Right lung (tissue), 10 donors: ENCODE measurements around the gene PRKAB1. TPM values are rescaled to one million over a fixed set of nuclear protein-coding genes. Genes with fewer than 3 reads are reported as not detected.
A peak's percentile ranks its signal among the peaks of the same experiment; 100 is the strongest.
"Not testable (repeated sequence)": the region's sequence is repeated elsewhere in the genome, so short reads cannot be mapped to it uniquely, and the experiment has no call there.

Experiments
- DNase-seq, 2 donors: peaks; one replicate each; pipeline ENCODE4 v3.0.0-alpha.2; 2013
- long read RNA-seq, 8 donors: transcript quantifications; one replicate each; lab custom pipeline, GENCODE V29; 2026
- polyA plus RNA-seq, 5 donors: library from polyadenylated mRNA; unstranded; fragments of 120-200 nt; gene quantifications; one replicate each; pipeline versions ENCODE4 v1.2.1 to v1.2.3, GENCODE V29; 2013; ENCODE audit warnings: inconsistent platforms in 1 of 5, low replicate concordance in 1 of 5; ENCODE audit not compliant: insufficient read length in 5 of 5, insufficient read depth in 1 of 5

PRKAB1 gene, protein sequence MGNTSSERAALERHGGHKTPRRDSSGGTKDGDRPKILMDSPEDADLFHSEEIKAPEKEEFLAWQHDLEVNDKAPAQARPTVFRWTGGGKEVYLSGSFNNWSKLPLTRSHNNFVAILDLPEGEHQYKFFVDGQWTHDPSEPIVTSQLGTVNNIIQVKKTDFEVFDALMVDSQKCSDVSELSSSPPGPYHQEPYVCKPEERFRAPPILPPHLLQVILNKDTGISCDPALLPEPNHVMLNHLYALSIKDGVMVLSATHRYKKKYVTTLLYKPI
- polyA plus RNA-seq, result 10 to 100 TPM; 61.8 to 89.8 (median 67.8) TPM
- long read RNA-seq, donor 1, full-length matches to known transcripts, result 62 of 62 reads
- long read RNA-seq, donor 1, partial matches to known transcripts, result 0 of 62 reads
- long read RNA-seq, donor 1, other reads (novel, unspliced or antisense), result 0 of 62 reads
- long read RNA-seq, donor 2, full-length matches to known transcripts, result 20 of 20 reads
- long read RNA-seq, donor 2, partial matches to known transcripts, result 0 of 20 reads
- long read RNA-seq, donor 2, other reads (novel, unspliced or antisense), result 0 of 20 reads
- long read RNA-seq, donor 3, full-length matches to known transcripts, result 59 of 59 reads
- long read RNA-seq, donor 3, partial matches to known transcripts, result 0 of 59 reads
- long read RNA-seq, donor 3, other reads (novel, unspliced or antisense), result 0 of 59 reads
- long read RNA-seq, donor 4, transcript PRKAB1-202 (1 exons, 1,510 nt), result major isoform, 26 of 39 reads
- long read RNA-seq, donor 4, transcript PRKAB1-201 (7 exons, 2,610 nt), result minor isoform, 12 of 39 reads
- long read RNA-seq, donor 4, partial matches to known transcripts, result 0 of 39 reads
- long read RNA-seq, donor 4, other reads (novel, unspliced or antisense), result 0 of 39 reads
- long read RNA-seq, donor 5, full-length matches to known transcripts, result 53 of 53 reads
- long read RNA-seq, donor 5, partial matches to known transcripts, result 0 of 53 reads
- long read RNA-seq, donor 5, other reads (novel, unspliced or antisense), result 0 of 53 reads
- long read RNA-seq, donor 6, transcript PRKAB1-202 (1 exons, 1,510 nt), result major isoform, 33 of 67 reads
- long read RNA-seq, donor 6, transcript PRKAB1-201 (7 exons, 2,610 nt), result major isoform, 33 of 67 reads
- long read RNA-seq, donor 6, partial matches to known transcripts, result 0 of 67 reads
- long read RNA-seq, donor 6, other reads (novel, unspliced or antisense), result 0 of 67 reads
- long read RNA-seq, donor 7, full-length matches to known transcripts, result 35 of 35 reads
- long read RNA-seq, donor 7, partial matches to known transcripts, result 0 of 35 reads
- long read RNA-seq, donor 7, other reads (novel, unspliced or antisense), result 0 of 35 reads
- long read RNA-seq, donor 8, full-length matches to known transcripts, result 26 of 26 reads
- long read RNA-seq, donor 8, partial matches to known transcripts, result 0 of 26 reads
- long read RNA-seq, donor 8, other reads (novel, unspliced or antisense), result 0 of 26 reads

DNA sequence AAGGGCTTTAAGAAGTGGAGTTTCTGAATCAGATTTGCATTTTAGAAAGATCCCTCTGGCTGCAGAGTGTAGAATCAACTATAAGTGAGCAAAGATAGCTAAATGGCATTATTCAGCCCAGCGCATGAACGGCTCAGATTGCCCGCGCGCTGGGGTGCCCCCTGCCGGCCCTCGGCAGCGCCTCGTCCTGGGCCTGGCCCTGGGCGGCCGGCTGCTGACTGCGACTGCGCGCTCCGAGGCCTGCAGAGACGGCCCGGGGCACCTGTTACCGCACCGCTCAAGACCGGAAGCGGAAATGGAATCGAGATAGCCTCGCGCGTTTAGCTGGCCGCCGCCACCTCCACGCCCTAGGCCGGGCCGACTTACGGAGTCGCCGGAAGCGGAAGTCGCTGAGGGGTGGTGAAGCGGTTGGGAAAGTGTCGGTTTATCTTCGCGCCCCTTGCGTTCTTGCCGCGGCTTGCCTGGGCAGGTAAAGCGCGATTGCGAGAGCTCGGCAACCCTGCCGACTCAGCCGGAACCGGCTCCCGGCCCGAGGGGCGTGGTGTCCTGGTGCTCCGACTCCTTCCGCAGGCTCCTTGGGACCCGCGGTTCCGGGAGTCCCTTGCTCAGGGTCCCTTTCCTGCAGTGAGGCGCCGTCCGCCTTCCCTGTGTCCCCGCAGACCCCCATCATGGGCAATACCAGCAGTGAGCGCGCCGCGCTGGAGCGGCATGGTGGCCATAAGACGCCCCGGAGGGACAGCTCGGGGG is at the start of gene PRKAB1:
TSS of gene PRKAB1 (plus strand) at position 557 of the 747 bp plus-strand sequence. CDS start at position 669, 112 bp downstream.
- DNase-seq, result peak; percentile 93

DNA sequence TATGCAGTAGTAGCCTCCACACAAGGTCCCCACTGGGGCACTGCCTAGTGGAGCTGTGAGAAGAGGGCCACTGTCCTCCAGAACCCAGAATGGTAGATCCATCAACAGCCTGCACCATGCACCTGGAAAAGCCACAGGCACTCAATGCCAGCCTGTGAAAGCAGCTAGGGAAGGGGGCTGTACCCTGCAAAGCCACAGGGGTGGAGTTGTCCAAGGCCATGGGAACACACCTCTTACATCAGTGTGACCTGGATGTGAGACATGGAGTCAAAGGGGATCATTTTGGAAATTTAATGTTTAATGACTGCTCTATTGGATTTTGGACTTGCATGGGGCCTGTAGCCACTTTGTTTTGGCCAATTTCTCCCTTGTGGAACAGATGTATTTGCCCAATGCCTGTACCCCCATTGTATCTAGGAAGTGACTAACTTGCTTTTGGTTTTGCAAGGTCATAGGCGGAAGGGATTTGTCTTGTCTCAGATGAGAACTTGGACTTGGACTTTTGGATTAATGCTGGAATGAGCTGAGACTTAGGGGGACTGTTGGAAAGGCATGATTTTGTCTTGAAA is 49.5 kb upstream of the PRKAB1 start:
- DNase-seq, result not testable (repeated sequence)

DNA sequence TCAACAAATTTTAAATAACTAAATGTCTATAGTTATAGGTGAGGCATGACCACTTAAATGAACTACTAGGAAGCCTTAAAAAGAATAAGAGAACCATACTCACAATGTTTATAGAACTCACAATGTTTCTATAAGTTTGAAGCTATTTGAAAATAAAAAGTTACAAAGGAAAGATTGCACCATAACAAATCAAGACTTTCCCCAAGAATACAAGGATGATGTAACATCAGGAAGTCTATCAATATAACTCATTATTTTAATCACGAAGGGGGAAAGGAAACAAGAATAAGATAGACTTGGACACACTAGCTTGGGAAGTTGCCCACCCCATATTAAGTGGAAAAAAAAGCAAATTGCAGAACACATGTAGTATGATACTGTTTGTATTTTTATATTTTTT is 47.4 kb upstream of the PRKAB1 start:
- DNase-seq, result no peak

DNA sequence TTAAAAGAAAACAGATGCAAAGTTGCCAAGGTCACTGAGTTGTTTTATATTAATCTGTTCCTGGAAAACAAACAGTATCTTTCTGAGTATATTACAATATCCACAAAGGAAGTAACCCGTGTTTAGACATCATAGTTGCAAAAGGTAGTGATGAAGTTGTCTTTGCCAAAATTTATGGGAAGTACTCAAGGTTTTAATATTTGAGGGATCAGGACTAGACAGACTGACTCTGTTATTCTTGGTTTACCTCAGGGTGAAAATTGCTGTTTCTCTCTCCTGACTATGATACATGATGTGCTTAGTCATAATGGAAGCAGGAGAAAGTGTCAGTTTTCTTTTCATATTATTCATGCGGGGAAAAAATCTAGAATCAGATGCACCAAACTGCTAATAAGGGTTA is 46.1 kb upstream of the PRKAB1 start:
- DNase-seq, result no peak

DNA sequence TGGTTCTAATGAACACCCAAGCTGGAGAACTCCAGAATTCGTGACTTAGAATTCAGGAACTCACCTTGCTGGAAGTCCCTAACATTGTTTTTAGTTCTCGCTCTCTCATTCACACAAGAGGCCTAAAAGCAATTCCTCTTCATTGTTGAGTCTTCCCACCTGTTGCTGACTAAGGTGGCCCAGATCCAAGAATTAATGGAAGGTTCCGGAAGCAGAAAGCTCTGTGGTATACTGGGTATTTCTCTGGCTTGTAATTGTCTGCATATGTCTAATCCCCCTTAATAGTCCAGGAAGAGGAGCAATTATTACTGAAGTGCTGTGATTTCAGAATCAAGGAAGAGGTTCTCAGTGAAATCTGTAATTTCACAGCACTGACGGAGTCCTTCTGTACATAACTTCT is 43.0 kb upstream of the PRKAB1 start:
- no peak for DNase-seq

DNA sequence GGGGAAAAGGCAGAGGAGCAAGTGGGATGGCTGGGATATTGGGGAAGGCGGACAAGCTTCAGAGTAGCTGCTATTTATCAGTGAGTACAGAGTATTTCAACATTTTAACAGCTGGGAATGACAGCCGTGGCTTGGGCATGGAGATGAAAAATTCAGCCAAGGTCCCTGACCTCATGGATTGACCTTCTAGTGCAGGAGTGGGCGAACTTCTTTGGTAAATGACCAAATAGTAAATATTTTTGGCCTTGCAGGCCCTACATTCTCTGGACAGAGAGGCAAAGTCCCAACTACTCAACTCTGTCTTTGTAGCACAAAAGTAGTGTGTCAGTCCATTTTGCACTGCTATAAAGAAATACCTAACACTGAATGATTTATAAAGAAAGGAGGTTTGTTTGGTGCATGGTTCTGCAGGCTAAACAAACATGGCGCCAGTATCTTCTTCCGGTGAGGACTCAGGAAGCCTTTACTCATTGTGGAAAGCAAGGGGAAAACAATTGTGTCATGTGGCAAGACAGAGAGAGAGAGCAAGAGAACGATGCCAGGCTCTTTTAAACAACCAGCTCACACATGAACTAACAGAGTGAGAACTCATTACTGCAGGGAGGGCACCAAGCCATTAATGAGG is 40.8 kb upstream of the PRKAB1 start:
- no peak for DNase-seq

DNA sequence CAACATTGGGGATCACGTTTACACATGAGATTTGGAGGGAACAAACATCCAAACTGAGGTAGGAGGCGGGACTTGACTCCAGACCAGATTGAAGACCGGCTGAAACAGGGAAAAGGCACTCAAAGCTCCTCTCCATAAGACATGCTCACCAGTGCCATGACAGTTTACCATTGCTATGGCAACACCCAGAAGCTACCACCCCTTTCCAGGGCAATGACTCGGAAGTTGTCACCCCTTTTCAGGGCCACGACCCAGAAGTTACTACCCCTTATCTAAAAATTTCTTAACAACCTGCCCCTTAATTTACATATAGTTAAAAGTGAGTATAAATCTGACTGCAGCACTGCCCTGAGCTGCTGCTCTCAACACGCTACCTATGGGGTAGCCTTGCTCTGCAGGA is 40.2 kb upstream of the PRKAB1 start:
- no peak for DNase-seq

DNA sequence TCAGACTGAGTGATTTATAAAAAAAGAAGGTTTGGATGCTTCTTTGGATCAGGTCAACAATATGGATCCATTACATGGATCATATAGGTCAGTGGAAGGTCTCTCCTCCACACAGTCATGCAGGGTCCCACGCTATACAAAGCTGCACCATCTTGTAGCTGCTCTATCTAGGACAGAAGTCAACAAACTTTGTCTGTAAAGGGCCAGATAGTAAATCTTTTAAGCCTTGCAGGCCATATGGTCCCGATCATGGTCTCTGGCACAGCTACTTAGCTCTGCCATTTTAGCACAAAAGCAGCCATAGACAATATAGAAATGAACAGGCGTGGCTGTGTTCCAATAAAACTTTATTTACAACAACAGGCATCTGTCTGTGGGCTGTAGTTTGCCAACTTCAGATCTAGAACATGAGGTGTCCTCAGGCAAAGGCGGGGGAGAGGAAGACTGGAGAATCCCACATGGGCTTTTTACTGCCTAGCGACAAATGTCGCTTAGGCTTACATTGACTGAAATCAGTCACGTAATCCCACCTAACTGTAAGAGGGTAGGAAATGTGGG is 37.6 kb upstream of the PRKAB1 start:
- DNase-seq, result no peak

DNA sequence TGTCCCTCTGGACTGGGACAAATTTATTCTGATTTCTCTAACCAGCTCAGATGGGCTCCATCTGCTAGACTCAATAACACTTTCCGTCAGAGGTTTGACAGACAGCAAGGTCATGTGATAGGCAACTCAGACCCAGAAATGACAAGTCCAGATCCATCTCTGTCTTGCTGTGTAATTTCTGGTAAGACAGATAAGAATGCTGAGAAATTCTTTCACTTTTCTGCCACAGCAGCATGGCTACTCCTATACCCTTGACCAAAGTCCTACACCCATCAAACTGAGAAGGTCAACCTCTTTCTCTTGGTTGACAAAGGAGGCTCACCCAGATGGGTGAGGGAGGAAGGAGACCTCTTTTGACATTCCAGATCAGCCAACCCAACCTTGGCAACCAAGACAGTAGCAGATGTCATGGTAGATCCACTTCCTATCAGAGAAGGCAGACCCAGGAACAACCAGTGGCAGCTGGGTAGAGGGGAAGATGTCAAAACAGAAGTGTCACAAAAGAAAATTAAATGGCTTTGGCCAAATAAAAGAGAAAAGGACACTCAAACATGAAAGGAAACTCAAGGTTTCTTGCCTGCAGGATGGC is 36.9 kb upstream of the PRKAB1 start:
- no peak for DNase-seq

DNA sequence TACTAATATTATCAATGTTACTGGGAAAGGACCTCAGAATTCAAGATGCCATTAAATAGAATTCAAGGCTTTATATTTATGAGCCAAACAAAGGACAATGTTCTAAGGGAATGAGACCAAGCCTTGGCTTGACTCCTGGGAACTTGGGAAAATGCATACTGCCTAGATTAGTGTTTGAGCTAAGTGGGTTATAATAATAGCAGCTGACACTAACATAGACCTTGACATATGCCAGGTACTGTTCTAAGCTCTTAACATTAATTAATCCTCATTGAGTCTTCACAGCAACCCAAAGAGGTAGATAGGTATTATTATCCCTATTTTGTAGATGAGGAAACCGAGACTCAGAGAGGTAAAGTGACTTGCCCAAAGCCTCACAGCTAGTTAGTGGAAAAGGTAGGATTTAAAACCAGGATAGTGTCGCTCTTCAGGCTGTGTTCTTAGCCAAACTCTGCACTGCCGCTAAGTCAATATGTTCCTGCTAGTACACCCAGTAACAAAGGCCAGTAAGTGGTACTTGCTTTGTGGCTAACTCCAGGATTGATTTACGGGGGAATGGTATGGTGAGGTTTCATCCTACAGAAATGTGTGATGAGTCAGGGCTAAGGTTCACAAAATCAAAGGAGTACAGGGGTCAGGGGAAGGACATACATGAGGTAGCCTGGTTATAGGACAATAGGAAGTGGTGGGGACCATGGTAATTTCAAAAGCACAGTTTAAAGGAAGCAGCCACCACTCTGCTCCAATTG is 35.8 kb upstream of the PRKAB1 start:
- no peak for DNase-seq

DNA sequence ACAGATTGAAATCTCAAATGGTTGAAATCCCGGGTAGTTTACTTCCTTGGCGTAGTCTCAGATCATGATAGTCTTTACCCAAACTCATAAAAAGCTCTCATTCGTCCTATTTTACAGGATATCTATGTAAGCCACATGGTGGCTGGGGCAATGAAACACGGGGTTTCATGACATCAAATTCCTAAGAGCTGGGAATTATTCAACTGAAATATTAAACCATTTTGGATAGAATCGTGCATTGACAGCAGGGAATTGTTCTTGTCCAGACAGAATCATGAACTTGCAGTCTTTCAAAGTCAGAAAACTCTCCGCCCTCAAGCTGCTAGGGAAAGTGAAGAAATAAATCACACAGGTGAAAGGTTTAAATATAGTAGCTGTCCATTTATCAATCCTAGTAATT is 33.2 kb upstream of the PRKAB1 start:
- DNase-seq, result peak; percentile 25 to 37

DNA sequence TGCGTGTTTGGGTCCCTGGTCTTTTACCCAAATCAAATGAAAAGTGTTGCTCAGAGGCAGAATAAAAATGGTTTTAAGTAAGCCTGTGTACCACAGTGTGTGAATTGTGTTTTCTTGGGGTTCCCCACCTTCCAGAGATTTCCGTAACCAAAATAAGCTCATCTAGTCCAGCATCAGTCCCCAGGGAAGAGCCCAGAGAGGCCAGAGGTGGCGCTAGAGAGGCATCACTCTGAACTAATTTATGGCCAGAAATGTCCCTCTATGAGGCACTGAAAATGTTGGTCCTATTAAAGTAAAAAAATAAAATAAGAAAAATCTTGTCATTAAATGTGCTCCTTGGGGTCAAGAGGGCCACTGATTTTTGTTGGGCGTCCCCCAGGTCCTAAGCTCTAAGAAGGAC is 24.9 kb upstream of the PRKAB1 start:
- no peak for DNase-seq

DNA sequence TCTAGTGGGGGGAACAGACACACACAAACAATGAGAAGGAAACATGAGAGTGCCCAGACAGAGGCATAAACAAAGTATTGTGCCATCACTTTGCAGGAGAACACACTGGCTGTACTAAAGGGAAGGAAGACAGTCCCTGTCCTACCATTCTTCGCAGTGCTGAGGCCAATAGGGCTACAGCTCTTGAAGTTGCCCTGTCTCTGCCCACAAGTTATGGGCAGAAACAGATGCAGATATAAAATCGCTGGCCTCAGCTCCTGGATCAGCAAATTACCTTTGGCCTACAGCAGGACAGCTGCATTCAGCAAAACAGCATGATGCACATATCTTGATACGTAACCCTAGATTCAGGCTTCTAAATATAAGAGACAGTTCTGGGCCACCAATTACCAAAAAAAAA is 23.0 kb upstream of the PRKAB1 start:
- DNase-seq, result no peak

DNA sequence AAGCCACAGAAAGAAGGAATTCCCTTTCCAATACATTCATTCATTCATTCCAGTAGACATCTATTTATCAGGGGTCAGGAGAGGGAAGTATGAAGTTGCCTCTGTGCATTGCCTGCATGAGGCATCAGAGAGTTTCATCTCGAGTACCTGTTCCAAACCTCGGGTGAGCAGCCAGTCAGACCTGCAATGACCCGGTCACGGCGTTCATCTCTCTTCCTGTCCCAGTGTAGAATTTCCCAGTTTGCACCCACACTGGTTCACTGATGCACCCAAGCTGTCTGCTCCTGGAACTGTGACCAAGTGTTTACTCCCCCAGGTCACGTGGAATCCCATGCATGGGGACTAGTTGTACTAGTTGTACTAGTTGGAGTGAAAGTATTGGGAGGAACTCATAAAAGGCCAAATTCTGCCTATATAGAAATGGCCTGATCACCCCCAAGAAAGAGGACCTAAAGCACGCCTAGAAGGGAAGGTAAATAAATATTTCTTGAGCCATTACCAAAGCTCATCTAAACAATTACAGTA is 22.3 kb upstream of the PRKAB1 start:
- no peak for DNase-seq

DNA sequence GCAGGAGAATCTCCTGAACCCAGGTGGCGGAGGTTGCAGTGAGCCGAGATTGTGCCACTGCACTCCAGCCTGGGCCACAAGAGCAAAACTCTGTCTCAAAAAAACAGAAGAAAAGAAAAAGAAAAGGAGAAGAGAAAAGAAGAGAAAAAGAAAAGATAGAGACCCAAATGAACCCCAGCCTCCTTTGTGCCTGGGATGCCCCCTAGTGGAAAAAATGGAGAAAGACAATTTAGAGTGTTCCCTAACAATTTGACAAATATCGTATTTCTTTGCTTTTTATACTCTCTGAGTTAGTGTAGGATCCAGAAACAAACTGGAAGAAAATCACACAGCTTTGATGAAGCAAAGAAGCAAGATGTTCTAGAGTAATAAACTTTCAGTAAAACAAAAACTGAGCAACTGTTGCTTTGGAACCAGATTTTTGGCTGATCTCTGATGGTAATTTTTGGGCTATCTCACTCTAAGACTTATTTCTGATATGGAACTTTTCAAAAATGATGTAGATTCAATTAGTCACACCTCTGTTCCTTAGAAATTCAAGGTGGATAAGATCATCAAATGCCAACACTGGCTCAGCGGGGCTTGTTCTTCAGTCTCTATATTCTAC is 18.6 kb upstream of the PRKAB1 start:
- no peak for DNase-seq

DNA sequence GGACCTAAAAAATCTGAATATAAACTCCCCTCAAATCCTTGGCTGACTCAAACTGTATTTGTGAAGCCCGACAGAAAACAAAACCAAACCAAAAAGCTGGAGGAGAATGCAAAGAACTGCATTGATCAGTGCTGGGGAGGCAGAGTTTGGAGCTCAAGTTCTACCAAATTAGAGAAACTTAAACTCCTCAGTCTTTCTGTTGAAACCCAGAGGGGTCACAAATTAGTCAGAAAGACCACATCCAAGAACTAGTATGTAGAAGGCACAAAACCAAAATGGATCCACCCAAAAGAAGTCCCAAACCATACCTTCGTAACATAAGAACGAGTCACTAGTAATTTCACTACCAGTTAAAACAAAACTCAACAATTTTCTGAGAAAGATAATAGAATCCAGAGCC is 15.3 kb upstream of the PRKAB1 start:
- no peak for DNase-seq

DNA sequence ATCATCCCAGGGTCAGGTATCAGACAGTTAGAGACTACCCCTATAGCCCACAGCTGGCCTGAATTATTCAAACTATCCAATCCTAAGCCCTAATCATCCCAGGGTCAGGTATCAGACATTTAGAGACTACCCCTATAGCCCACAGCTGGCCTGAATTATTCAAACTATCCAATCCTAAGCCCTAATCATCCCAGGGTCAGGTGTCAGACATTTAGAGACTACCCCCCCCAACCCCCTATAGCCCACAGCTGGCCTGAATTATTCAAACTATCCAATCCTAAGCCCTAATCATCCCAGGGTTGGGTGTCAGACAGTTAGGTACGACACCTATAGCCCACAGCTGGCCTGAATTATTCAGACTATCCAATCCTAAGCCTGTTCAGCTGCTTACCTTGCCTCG is 10.9 kb upstream of the PRKAB1 start:
- DNase-seq, result not testable (repeated sequence)

DNA sequence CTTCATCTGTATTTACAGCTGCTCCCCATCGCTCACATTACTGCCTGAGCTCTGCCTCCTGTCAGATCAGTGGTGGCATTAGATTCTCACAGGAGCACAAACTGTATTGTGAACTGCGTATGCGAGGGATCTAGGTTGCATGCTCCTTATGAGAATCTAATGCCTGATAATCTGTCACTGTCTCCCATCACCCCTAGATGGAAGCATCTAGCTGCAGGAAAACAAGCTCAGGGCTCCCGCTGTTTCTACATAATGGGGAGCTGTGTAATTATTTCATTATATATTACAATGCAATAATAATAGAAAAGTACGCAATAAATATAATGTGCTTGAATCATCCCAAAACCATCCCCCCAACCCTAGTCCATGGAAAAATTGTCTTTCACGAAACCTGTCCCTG is 9.8 kb upstream of the PRKAB1 start:
- DNase-seq, result not testable (repeated sequence)
